HG02623 (cell line): ENCODE measurements around the gene PBLD.

Experiments used
- ATAC-seq: cut with Tn5 transposase; IDR thresholded peaks from one replicate; pipeline ENCODE4 v1.9.1; 2021; ENCODE audit warnings: moderate library complexity; ENCODE audit not compliant: unreplicated experiment

Gene PBLD

DNA sequence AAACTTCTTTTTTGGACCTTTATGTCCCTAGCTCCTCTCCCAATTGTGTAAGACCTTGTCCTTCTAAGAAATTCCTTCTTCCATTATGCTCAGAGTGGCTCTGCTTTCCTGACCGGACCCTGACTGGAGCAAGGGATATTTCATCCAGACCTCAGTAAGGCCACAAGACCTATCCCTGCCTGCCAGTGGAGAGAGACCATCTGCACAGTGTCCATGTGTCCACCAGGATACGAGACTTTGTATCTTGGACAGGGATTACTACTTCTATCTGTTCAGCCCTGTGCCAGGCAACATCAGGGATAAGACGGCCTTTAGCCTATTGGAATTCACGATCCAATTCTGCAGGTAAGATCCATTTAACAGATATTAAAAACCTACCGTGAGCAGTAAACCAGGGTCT lies 93.7 kb downstream of the PBLD start:
- no peak for ATAC-seq

DNA sequence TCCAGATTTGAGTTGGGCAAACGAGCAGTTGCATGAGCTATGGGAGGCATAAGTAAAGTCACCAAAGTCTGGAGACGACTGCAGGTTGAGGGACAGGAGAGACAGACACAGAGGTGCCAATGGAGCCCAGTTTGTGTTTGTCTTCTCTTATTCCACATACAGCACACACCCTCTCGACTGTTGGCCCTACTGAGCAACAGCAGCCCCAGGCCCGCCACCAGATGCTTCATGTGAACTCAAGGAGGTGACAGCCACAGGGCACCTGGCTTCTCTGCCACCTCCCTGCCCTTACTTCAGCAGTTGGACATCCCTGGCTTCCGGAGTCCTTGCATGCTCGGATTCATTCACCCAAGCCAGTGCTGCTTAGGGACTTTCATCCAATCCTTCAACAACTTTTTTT lies 94.4 kb downstream of the PBLD start:
- no peak for ATAC-seq

DNA sequence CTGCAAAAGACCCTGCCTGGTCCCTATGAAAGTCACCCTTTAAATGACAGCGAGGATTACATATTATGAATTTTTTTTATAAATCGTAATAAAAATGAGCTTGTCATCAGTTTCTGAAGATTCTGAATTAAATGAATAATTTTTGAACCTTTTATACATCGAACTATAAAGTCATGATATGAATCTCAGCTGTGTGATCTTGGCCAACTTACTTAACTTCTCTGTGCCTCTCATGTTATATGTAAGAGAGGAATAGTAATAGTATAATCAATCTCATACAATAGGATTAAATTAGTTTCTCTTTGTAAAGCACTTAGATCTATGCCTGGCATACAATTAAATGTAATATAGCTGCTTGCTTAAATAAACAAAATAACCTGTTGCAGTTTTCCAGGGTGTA lies 95.6 kb downstream of the PBLD start:
- no peak for ATAC-seq

DNA sequence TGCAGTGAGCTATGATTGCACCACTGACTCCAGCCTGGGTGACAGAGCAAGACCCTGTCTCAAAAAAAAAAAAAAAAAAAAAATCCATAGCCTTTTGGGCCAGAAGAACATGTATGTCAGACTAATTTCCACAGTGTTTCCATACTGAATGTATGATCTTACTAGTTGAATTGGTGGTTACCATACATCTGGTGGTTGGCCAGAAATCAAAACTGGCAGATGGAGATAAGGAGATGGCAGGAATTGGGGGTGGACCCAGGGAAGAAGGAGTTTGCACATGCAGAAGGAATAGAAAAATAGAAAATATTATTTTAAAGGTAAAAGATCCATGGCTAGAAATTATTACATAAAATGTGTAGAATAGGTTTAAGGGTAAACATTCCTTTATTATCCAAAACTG lies 97.1 kb downstream of the PBLD start:
- no peak for ATAC-seq

DNA sequence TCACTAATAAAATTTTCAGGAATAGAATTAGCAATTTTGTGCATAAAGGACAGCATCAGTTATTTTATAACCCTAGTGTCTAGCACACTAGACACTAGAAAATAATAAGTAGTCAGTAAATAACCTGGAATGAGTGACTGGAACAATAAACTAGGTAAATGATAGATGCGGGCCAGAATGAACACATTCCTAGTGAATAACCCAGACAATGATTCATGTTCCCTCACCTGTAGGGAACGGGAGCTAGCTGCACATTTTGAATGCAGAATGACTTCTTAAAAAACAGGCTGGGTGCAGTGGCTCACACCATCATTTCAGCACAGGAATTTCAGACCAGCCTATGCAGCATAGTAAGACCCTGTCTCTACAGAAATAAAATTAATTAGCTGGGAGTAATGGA lies 97.6 kb downstream of the PBLD start:
- no peak for ATAC-seq

DNA sequence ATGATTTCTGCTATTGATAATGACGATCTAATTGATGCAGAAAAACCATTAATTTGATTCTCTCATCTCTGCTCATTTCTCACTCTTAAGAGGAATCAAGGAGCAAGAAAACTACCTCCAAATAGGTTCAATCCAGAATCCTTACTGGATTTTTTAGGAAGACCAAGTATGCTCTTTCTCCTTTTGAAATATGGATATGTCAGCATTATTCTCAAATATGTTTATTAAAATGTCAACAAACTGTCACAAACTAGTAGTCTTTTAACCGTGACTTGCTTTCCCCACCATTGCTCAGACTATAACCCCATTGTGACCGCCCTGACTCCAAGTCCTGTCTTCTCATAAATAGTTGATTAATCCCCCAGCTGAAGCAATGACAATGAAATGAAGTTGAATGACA lies 99.7 kb downstream of the PBLD start:
- ATAC-seq = no peak
